Stimulated activated naive B cell treated with anti-CD40 and anti-IgM and Interleukin-4, amounts not matched to agents 10 μg/mL and 1 μg/mL and 100 μg/mL, for 72 hours (primary cell): ENCODE data around the gene CAB39L.

Experiments used
- ATAC-seq, 2 donors: fragments of 150-1000 bp; cut with Tn5 transposase; replicated peaks; 2 replicates each; pipeline ENCODE4 v1.10.0; 2021; ENCODE audit warnings: moderate library complexity in 1 of 2
- DNase-seq: peaks from one replicate; pipeline ENCODE4 v3.0.0; 2021
- H3K27ac Mint-ChIP-seq: one replicate; pipeline ENCODE4 v1.8.0; 2022; ENCODE audit warnings: mild to moderate bottlenecking, mixed read lengths
- H3K27me3 Mint-ChIP-seq, 2 donors: one replicate each; pipeline ENCODE4 v1.8.0; 2022; ENCODE audit warnings: mixed read lengths in 2 of 2
- H3K36me3 Mint-ChIP-seq, 2 donors: one replicate each; pipeline ENCODE4 v1.8.0; 2022; ENCODE audit warnings: mixed read lengths in 2 of 2, mild to moderate bottlenecking in 1 of 2
- H3K4me1 Mint-ChIP-seq, 2 donors: one replicate each; pipeline ENCODE4 v1.8.0; 2022; ENCODE audit warnings: mixed read lengths in 2 of 2, mild to moderate bottlenecking in 1 of 2
- H3K4me3 Mint-ChIP-seq, 2 donors: one replicate each; pipeline ENCODE4 v1.8.0; 2022; ENCODE audit warnings: mild to moderate bottlenecking in 2 of 2, mixed read lengths in 2 of 2, moderate library complexity in 1 of 2
- H3K9me3 Mint-ChIP-seq, 2 donors: one replicate each; pipeline ENCODE4 v1.8.0; 2022; ENCODE audit warnings: mixed read lengths in 2 of 2, mild to moderate bottlenecking in 1 of 2

The CAB39L gene

DNA sequence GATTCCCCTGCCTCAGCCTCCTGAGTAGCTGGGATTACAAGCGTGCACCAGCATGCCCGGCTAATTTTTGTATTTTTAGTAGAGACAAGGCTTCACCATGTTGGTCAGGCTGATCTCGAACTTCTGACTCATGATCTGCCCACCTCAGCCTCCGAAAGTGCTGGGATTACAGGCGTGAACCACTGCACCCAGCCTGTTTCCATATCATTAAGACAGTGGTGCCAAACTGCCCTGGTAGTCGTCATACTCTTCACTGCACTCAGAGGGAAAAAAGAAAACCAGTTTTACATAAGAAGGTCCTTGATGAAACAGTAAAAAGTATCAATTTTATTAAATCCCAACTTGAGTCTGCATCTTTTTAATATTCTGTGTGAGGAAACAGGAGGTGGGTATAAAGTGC is 181.2 kb downstream of the CAB39L start:
- ATAC-seq = no peak
- DNase-seq = no peak
- Mint-ChIP-seq H3K9me3 (no peaks in the 10 kb centered on the region), H3K4me1 (no peaks in the 10 kb centered on the region), H3K27me3 (no peaks in the 10 kb centered on the region), H3K36me3 (peaks cover 24 to 28% of the 10 kb centered on the region in 2 donors), H3K4me3 (no peak overlapping the region), H3K27ac (no peak overlapping the region)

- no peaks in the 10 kb centered on the region for H3K9me3 Mint-ChIP-seq
- DNase-seq = no peak
- H3K27me3 Mint-ChIP-seq = no peaks in the 10 kb centered on the region
- H3K27ac Mint-ChIP-seq = no peak overlapping the region
- peaks cover 30 to 32% of the 10 kb centered on the region in 2 donors for H3K36me3 Mint-ChIP-seq
- H3K4me1 Mint-ChIP-seq = peaks cover 0 to 2% of the 10 kb centered on the region in 2 donors
- no peak for ATAC-seq
- H3K4me3 Mint-ChIP-seq = no peak overlapping the region
Observed at GRCh38 chr13:49259586-49259985, 184.3 kb downstream of the CAB39L start.
